ENCODE results near the gene PSD2. TPM values are rescaled to one million over a fixed set of nuclear protein-coding genes. Genes with fewer than 3 reads are reported as not detected.

The PSD2 gene
- total RNA-seq, 1 experiment from 2014 or later: 0.22 TPM

- H3K79me2 ChIP-seq (ENCODE audit: insufficient read depth, low read length): no peaks in the 10 kb centered on the region
- H3K4me1 Mint-ChIP-seq: peaks cover 51 to 61% of the 10 kb centered on the region in 2 experiments
- no peaks in the 10 kb centered on the region for H4K20me1 ChIP-seq (ENCODE audit: control insufficient read depth, insufficient read depth, insufficient read length)
- no peak overlapping the region for H2AK5ac ChIP-seq (ENCODE audit: insufficient read length, low read length)
- no peak overlapping the region for H2BK20ac ChIP-seq (ENCODE audit: low read depth, low read length, poor library complexity, severe bottlenecking)
- H3K9me3 ChIP-seq (ENCODE audit: control insufficient read depth, low read depth, low read length): no peaks in the 10 kb centered on the region
- H3K27ac Mint-ChIP-seq: no peak overlapping the region
- H3K18ac ChIP-seq (ENCODE audit: insufficient read length, low read depth, low read length): no peak overlapping the region
- peaks cover 92% of the 10 kb centered on the region for H3K27me3 Mint-ChIP-seq (ENCODE audit: low read depth)
- H2BK5ac ChIP-seq (ENCODE audit: insufficient read length, low read length): no peak overlapping the region
- H3K27me3 ChIP-seq (ENCODE audit: insufficient read depth, low read length): peaks cover 11% of the 10 kb centered on the region; the same call in 1 of the 2 replicates
- no peak overlapping the region for H2AFZ ChIP-seq (ENCODE audit: low read length)
- H3T11ph ChIP-seq (ENCODE audit: low read length): no peak overlapping the region
- H3K4me3 Mint-ChIP-seq: no peak overlapping the region
- H4K91ac ChIP-seq (ENCODE audit: insufficient read length, low read depth, low read length): no peak overlapping the region
- no peaks in the 10 kb centered on the region; a peak in 1 of 7 replicates for H3K36me3 Mint-ChIP-seq (ENCODE audit: insufficient read depth in 1 of 3, low read depth in 3 of 3)
- H3K27ac ChIP-seq (ENCODE audit: insufficient read length, low read depth, low read length): no peak overlapping the region
- no peak overlapping the region for H2BK15ac ChIP-seq (ENCODE audit: low read depth, low read length)
- H2BK12ac ChIP-seq (ENCODE audit: insufficient read length, low read depth, low read length): no peak overlapping the region
- H3K9me3 Mint-ChIP-seq: no peaks in the 10 kb centered on the region; a peak in 3 of 5 replicates
- no peak overlapping the region for H3K56ac ChIP-seq (ENCODE audit: insufficient read length, low read depth, low read length)
- TF ChIP-seq, protein P1, sequence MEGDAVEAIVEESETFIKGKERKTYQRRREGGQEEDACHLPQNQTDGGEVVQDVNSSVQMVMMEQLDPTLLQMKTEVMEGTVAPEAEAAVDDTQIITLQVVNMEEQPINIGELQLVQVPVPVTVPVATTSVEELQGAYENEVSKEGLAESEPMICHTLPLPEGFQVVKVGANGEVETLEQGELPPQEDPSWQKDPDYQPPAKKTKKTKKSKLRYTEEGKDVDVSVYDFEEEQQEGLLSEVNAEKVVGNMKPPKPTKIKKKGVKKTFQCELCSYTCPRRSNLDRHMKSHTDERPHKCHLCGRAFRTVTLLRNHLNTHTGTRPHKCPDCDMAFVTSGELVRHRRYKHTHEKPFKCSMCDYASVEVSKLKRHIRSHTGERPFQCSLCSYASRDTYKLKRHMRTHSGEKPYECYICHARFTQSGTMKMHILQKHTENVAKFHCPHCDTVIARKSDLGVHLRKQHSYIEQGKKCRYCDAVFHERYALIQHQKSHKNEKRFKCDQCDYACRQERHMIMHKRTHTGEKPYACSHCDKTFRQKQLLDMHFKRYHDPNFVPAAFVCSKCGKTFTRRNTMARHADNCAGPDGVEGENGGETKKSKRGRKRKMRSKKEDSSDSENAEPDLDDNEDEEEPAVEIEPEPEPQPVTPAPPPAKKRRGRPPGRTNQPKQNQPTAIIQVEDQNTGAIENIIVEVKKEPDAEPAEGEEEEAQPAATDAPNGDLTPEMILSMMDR (conservative IDR thresholded peaks at IDR 0.05): no peak
- H3K23me2 ChIP-seq (ENCODE audit: insufficient read length, low read depth, low read length, poor library complexity, severe bottlenecking): peaks cover 4% of the 10 kb centered on the region
- DNase-seq: no peak
- H3K4me1 ChIP-seq (ENCODE audit: insufficient read depth, low read length): peaks cover 3% of the 10 kb centered on the region; the same call in 1 of the 2 replicates
- no peak overlapping the region for H2BK120ac ChIP-seq (ENCODE audit: low read depth, low read length, poor library complexity, severe bottlenecking)
- H3K23ac ChIP-seq (ENCODE audit: insufficient read length, low read depth, low read length): no peak overlapping the region
- no peak overlapping the region for H3K9ac ChIP-seq (ENCODE audit: extremely low read depth, insufficient read length, low read length)
- H4K8ac ChIP-seq (replicated peaks; ENCODE audit: insufficient read length, low read depth, low read length): no peak overlapping the region
- H3K4ac ChIP-seq (ENCODE audit: low read depth, low read length): no peak overlapping the region
- no CpG with 5 or more reads among the region's 3 CpGs for WGBS (ENCODE audit: extremely low coverage, insufficient read length, low lambda C conversion rate)
- H4K5ac ChIP-seq (ENCODE audit: insufficient read length, low read depth, low read length): no peak overlapping the region
- H3K4me2 ChIP-seq (ENCODE audit: insufficient read depth, insufficient read length, low read length): no peak overlapping the region
- no peaks in the 10 kb centered on the region for H3K79me1 ChIP-seq (ENCODE audit: insufficient read depth, low read depth, low read length, poor library complexity, severe bottlenecking)
- no peak overlapping the region for H3K14ac ChIP-seq (ENCODE audit: insufficient read depth, low read length)
Observed at GRCh38 chr5:139761057-139761450, 34.6 kb upstream of the PSD2 start.

Measured in H9 (cell line).